Upper lobe of left lung (tissue), 4 donors: Measurements from ENCODE around the gene LAMB1.

ENCODE experiments used
- POLR2A ChIP-seq, 4 donors: fragments of 450-650 bp; IDR thresholded peaks; one replicate each; pipeline ENCODE4 v1.5.1; 2016 to 2017; ENCODE audit warnings: antibody characterized with exemption in 4 of 4, mild to moderate bottlenecking in 2 of 4
- TF ChIP-seq, protein P1 (sequence below), 6 experiments: fragments of 450-650 bp in 4 of 6; fragments of 200-600 bp in 2 of 6; sonication (generic) in 2 of 6; IDR thresholded peaks; one replicate each; pipeline ENCODE4 v1.5.1; 2016 to 2019; ENCODE audit warnings: antibody characterized with exemption in 6 of 6

DNA sequence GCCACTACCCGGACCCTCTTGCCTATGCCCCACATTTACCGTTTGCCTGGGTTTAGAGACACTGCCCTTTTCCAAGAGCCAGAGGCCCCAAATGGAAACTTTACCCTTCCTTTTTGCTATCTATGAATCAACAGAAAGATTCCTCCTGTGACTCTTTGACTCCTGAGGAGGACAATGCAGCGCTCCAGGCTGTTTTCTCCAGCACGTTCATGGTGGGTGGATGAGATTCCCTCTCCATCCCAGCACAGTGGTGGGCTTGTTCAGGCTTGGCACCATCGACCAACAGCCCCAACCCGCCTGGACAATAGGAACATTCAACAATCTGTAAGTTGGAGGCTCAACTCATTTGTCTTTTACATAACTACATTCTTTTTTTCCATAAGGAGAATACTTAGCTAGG, 56.1 kb downstream of the LAMB1 start:
- TF ChIP-seq, protein P1, sequence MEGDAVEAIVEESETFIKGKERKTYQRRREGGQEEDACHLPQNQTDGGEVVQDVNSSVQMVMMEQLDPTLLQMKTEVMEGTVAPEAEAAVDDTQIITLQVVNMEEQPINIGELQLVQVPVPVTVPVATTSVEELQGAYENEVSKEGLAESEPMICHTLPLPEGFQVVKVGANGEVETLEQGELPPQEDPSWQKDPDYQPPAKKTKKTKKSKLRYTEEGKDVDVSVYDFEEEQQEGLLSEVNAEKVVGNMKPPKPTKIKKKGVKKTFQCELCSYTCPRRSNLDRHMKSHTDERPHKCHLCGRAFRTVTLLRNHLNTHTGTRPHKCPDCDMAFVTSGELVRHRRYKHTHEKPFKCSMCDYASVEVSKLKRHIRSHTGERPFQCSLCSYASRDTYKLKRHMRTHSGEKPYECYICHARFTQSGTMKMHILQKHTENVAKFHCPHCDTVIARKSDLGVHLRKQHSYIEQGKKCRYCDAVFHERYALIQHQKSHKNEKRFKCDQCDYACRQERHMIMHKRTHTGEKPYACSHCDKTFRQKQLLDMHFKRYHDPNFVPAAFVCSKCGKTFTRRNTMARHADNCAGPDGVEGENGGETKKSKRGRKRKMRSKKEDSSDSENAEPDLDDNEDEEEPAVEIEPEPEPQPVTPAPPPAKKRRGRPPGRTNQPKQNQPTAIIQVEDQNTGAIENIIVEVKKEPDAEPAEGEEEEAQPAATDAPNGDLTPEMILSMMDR (IDR thresholded peaks at IDR 0.05) = no peak
- no peak for TF ChIP-seq POLR2A (IDR thresholded peaks at IDR 0.05)
